Hepatocyte (in vitro differentiated cells): ENCODE measurements around the gene PDYN. TPM values are rescaled to one million over a fixed set of nuclear protein-coding genes. Genes with fewer than 3 reads are reported as not detected.

ENCODE experiments used
- DNase-seq: peaks from one replicate; pipeline ENCODE4 v3.0.0-alpha.2; 2016; ENCODE audit warnings: low spot score
- H2AFZ ChIP-seq: fragments of 200-600 bp; sonication (generic); 2 replicates; pipeline ENCODE4 v1.6.0; 2016; ENCODE audit warnings: antibody characterized with exemption, mild to moderate bottlenecking
- H3K27ac ChIP-seq: fragments of 200-600 bp; sonication (generic); 2 replicates; pipeline ENCODE4 v1.5.1; 2016; ENCODE audit warnings: mild to moderate bottlenecking
- H3K27me3 ChIP-seq: fragments of 200-600 bp; sonication (generic); 2 replicates; pipeline ENCODE4 v1.6.1; 2016
- H3K36me3 ChIP-seq: fragments of 200-600 bp; sonication (generic); replicated peaks from 2 replicates; pipeline ENCODE4 v1.5.1; 2016; ENCODE audit warnings: low read depth; ENCODE audit not compliant: insufficient read depth
- H3K4me1 ChIP-seq: fragments of 200-600 bp; sonication (generic); 2 replicates; pipeline ENCODE4 v1.5.1; 2016; ENCODE audit warnings: mild to moderate bottlenecking, moderate library complexity; ENCODE audit not compliant: insufficient read depth
- H3K4me2 ChIP-seq: fragments of 200-600 bp; sonication (generic); 2 replicates; pipeline ENCODE4 v1.6.0; 2016
- H3K4me3 ChIP-seq: fragments of 200-600 bp; sonication (generic); 2 replicates; pipeline ENCODE4 v1.5.1; 2016; ENCODE audit warnings: mild to moderate bottlenecking
- H3K79me2 ChIP-seq: fragments of 200-600 bp; sonication (generic); 2 replicates; pipeline ENCODE4 v1.6.0; 2017; ENCODE audit warnings: mild to moderate bottlenecking
- H3K9me2 ChIP-seq: fragments of 200-600 bp; sonication (generic); replicated peaks from 2 replicates; pipeline ENCODE4 v1.6.0; 2017; ENCODE audit warnings: mild to moderate bottlenecking; ENCODE audit not compliant: insufficient read depth
- H3K9me3 ChIP-seq: fragments of 200-600 bp; sonication (generic); 2 replicates; pipeline ENCODE4 v1.5.1; 2016; ENCODE audit warnings: low read depth, mild to moderate bottlenecking
- H4K20me1 ChIP-seq: fragments of 200-600 bp; sonication (generic); 2 replicates; pipeline ENCODE4 v1.6.0; 2016; ENCODE audit warnings: mild to moderate bottlenecking; ENCODE audit not compliant: insufficient read depth, poor library complexity, severe bottlenecking
- EZH2 ChIP-seq: fragments of 200-600 bp; sonication (generic); IDR thresholded peaks from 2 replicates; pipeline ENCODE4 v1.6.1; 2016; ENCODE audit warnings: antibody characterized with exemption, mild to moderate bottlenecking, borderline replicate concordance
- EZH2phosphoT487 ChIP-seq: fragments of 200-600 bp; sonication (generic); IDR thresholded peaks from one replicate; pipeline ENCODE4 v1.6.1; 2018; ENCODE audit warnings: antibody characterized with exemption, mild to moderate bottlenecking, low read depth, moderate library complexity; ENCODE audit not compliant: unreplicated experiment, severe bottlenecking
- WGBS: methylation state at CpG from one replicate; pipeline ENCODE4 v1.1.6; 2016; ENCODE audit warnings: low lambda C conversion rate; ENCODE audit errors: missing lambda C conversion rate; 5-methylcytosine and 5-hydroxymethylcytosine counted together
- polyA plus RNA-seq: library from polyadenylated mRNA; unstranded; fragments of >200 nt; fragmentation: Nextera tagmentation; extraction: Ambion mirVana; gene quantifications from 2 replicates; pipeline ENCODE4 v1.2.1, GENCODE V29; 2016
- total RNA-seq: library from RNA; depleted of rRNA; stranded (reverse); fragments of >200 nt; gene quantifications from 2 replicates; pipeline ENCODE4 v1.2.3, GENCODE V29; 2014
- TF ChIP-seq, protein P1 (sequence below): fragments of 200-600 bp; sonication (generic); IDR thresholded peaks from 2 replicates; pipeline ENCODE4 v1.5.1; 2016; ENCODE audit warnings: antibody characterized with exemption, mild to moderate bottlenecking; ENCODE audit not compliant: poor library complexity

The PDYN gene
- total and polyA plus RNA-seq, 2 experiments from 2014 or later, result not detected

DNA sequence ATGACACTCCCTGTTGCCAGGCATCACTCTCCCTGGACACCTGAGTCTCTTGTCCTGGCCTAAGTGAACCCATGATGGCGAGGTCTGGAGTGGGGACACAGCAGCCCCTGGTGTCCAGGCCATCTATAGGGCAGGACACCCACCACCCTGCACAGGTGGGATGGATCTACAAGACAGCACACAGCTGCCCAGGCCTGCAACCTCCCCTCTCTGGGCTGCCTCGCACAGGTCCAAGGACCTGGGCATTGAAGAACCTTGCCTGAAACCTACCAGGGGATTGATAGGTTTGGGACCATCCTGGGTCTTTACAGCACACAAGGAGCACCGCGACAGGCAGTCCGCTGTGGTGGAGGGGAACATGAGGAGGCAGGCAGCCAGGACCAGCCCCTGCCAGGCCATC, 11.2 kb downstream of the PDYN start:
- H3K27ac ChIP-seq, result no peak overlapping the region

DNA sequence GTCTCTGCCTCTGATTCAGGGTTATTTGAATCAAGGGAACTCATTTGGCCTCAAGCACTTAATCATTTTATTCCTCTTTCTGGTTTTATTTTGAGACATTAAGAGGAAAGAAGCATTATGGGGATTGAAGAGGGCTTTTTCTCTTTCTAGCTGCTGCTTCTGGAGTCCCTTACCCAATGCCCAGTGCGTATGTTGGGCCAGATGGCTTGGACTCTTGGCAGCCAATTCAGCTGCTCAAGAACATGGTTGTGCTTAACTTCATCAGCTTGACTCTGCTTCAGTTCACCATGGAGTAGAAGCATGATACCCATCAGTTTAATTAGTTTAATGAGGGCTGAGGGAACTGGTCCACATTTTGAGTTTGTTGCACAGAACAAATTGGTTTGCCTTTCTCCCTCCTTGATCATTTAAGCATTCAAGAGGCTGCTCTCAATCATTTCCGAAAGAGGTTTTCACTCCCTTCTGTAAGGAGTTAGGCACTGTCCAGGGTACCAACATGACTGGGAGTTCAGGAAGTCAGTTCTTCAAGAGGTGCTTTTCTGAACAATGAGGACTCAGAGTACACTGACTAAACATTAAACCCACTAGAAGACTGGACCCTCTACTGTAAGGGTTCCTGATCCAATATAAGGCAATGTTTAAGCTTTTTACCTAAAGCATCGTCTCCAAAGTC, 14.6 kb downstream of the PDYN start:
- H3K27me3 ChIP-seq, result peaks cover 31% of the 10 kb centered on the region
- no peak overlapping the region for H3K27ac ChIP-seq
- no peaks in the 10 kb centered on the region for H3K36me3 ChIP-seq
- TF ChIP-seq, protein P1, sequence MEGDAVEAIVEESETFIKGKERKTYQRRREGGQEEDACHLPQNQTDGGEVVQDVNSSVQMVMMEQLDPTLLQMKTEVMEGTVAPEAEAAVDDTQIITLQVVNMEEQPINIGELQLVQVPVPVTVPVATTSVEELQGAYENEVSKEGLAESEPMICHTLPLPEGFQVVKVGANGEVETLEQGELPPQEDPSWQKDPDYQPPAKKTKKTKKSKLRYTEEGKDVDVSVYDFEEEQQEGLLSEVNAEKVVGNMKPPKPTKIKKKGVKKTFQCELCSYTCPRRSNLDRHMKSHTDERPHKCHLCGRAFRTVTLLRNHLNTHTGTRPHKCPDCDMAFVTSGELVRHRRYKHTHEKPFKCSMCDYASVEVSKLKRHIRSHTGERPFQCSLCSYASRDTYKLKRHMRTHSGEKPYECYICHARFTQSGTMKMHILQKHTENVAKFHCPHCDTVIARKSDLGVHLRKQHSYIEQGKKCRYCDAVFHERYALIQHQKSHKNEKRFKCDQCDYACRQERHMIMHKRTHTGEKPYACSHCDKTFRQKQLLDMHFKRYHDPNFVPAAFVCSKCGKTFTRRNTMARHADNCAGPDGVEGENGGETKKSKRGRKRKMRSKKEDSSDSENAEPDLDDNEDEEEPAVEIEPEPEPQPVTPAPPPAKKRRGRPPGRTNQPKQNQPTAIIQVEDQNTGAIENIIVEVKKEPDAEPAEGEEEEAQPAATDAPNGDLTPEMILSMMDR, result no peak
- TF ChIP-seq EZH2phosphoT487, result no peak
- no peak for TF ChIP-seq EZH2
- no peaks in the 10 kb centered on the region for H3K9me3 ChIP-seq
- no peak for DNase-seq
- no peaks in the 10 kb centered on the region for H3K4me1 ChIP-seq
- no peak overlapping the region for H3K4me2 ChIP-seq
- no peak overlapping the region for H3K4me3 ChIP-seq
- no peaks in the 10 kb centered on the region for H3K79me2 ChIP-seq
- H4K20me1 ChIP-seq, result no peaks in the 10 kb centered on the region
- H2AFZ ChIP-seq, result no peak overlapping the region
- 70% methylated on average over 3 of the region's 3 CpGs for WGBS
- H3K9me2 ChIP-seq, result no peaks in the 10 kb centered on the region

More for the DNA sequence above, 11.2 kb downstream of the PDYN start:
- Histone ChIP-seq H3K4me2 (no peak overlapping the region), H3K4me3 (no peak overlapping the region), H2AFZ (no peak overlapping the region), H3K79me2 (no peaks in the 10 kb centered on the region), H3K9me2 (no peaks in the 10 kb centered on the region), H3K27me3 (peaks cover 18% of the 10 kb centered on the region), H3K4me1 (no peaks in the 10 kb centered on the region), H4K20me1 (no peaks in the 10 kb centered on the region), H3K9me3 (no peaks in the 10 kb centered on the region), H3K36me3 (no peaks in the 10 kb centered on the region)
- TF ChIP-seq EZH2phosphoT487 (no peak), EZH2 (no peak)
- TF ChIP-seq, protein P1, result no peak
- WGBS, result 93% methylated on average over 5 of the region's 5 CpGs
- DNase-seq, result no peak

DNA sequence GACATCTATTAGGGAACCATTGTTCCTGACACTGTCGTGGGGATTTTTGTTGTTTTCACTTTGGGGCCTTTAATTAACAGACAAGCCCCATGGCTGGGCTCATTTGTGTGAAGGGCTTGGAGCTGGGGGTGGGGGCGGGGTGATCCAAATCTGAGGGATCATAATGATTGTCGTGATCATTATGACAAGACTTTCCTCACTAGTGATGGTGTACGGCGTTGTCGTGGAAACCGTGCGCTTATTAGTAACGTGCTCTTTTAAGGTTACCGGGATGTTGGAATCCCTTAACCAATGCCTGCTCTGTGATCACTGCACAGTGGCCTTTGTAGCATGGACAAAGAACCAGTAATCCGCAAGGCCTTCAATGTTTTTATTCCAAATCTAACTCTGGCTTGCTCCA, 18.6 kb downstream of the PDYN start:
- no peaks in the 10 kb centered on the region for H3K9me2 ChIP-seq
- no peak overlapping the region for H2AFZ ChIP-seq
- H3K79me2 ChIP-seq, result no peaks in the 10 kb centered on the region
- H3K27ac ChIP-seq, result no peak overlapping the region
- 94% methylated on average over 11 of the region's 11 CpGs for WGBS
- H3K4me2 ChIP-seq, result no peak overlapping the region
- peaks cover 52% of the 10 kb centered on the region for H3K27me3 ChIP-seq
- no peaks in the 10 kb centered on the region for H3K9me3 ChIP-seq
- H3K4me3 ChIP-seq, result no peak overlapping the region
- no peaks in the 10 kb centered on the region for H3K4me1 ChIP-seq
- TF ChIP-seq EZH2 (no peak), EZH2phosphoT487 (no peak)
- TF ChIP-seq, protein P1, result no peak
- H3K36me3 ChIP-seq, result no peaks in the 10 kb centered on the region
- H4K20me1 ChIP-seq, result no peaks in the 10 kb centered on the region
- DNase-seq, result no peak
